Measurements from ENCODE around the gene SLC9A8. TPM values are rescaled to one million over a fixed set of nuclear protein-coding genes. Genes with fewer than 3 reads are reported as not detected.

SLC9A8 gene
- total and polyA plus RNA-seq, 5 experiments from 2014 or later: 4.7 to 29.3 (median 9.0) TPM

- Mint-ChIP-seq H3K4me3 (no peak overlapping the region), H3K4me1 (peaks cover 9 to 32% (median 14%) of the 10 kb centered on the region in 4 donors), H3K27ac (no peak overlapping the region), H3K27me3 (no peaks in the 10 kb centered on the region), H3K36me3 (no peaks in the 10 kb centered on the region), H3K9me3 (no peaks in the 10 kb centered on the region)
- ATAC-seq (no peak), DNase-seq (no peak)
- POLR2A ChIA-PET: no interaction called here
Observed at GRCh38 chr20:49808753-49809152, 3.9 kb upstream of the SLC9A8 start.

- no peaks in the 10 kb centered on the region for H3K9me3 Mint-ChIP-seq
- POLR2A ChIA-PET: interaction anchor here (0.6 to 0.7 kb wide), 4 partner anchors 75 to 344 kb away, joined by 3 to 6 read pairs (median 4); partner anchors contain the start of gene PEDS1
- H3K27ac Mint-ChIP-seq: peak overlapping the region in 2 of 10 donors; percentile 67 to 73
Observed at GRCh38 chr20:49809803-49810359, 2.7 kb upstream of the SLC9A8 start.

DNA sequence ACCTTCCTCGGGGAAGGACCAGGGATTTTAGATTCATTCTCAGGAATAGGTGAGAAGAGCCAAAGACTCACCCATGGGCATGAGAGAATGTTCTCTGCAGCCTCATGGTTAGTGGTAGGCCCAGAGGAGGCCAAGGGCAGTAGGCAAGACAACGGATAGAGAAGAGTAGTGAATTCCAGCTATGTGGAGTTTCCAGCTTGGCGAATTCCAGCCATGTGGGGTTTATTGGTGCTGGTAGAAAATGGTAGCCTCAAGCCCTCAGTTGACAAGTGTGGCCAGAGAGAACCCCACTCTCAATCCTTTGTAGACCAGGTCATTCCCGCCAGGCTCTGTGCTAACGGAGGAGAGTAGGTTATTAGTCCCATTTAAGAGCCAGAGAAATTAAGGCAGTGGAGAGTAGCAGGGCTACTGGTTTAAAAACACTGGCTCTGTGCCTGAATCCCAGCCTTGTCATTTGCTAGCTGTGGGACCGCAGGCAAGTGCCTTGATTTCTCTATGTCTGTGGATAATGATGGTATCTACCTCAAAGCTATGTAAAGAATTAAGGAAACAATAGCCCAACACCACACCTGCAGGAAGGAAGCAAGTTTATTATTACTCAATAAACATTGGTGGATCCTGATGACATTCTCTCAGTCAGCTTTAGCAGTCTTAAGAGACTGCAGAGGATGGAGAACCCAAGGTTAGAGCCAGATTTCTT is 2.0 kb upstream of the SLC9A8 start:
- Mint-ChIP-seq H3K9me3 (no peaks in the 10 kb centered on the region), H3K27ac (peak overlapping the region in 9 of 10 donors; percentile 20 to 98 (median 73)), H3K27me3 (no peaks in the 10 kb centered on the region), H3K4me3 (peak overlapping the region in 4 of 10 donors; percentile 5 to 57 (median 14)), H3K4me1 (peaks cover 17 to 44% (median 32%) of the 10 kb centered on the region in 4 donors), H3K36me3 (peaks cover 0 to 9% (median 2%) of the 10 kb centered on the region in 3 donors)
- DNase-seq: no peak
- POLR2A ChIA-PET: interaction anchor here (0.7 kb wide), 1 partner anchor 102 kb away, joined by 6 read pairs; no protein-coding TSS in a partner anchor
- no peak for ATAC-seq

More at GRCh38 chr20:49809803-49810359, 2.7 kb upstream of the SLC9A8 start:
- Mint-ChIP-seq H3K4me3 (peak overlapping the region in 1 of 10 donors; percentile 14), H3K36me3 (peaks cover 0 to 2% (median 0%) of the 10 kb centered on the region in 3 donors), H3K27me3 (no peaks in the 10 kb centered on the region), H3K4me1 (peaks cover 14 to 43% (median 26%) of the 10 kb centered on the region in 4 donors)
- no peak for ATAC-seq
- DNase-seq: no peak

GRCh38 chr20:49811825-49812506 is 662 bp upstream of the SLC9A8 start:
- no peak for ATAC-seq
- H3K9me3 Mint-ChIP-seq: no peaks in the 10 kb centered on the region
- DNase-seq: no peak
- H3K4me1 Mint-ChIP-seq: peaks cover 17 to 47% (median 32%) of the 10 kb centered on the region in 4 donors
- peaks cover 0 to 23% (median 6%) of the 10 kb centered on the region in 3 donors for H3K36me3 Mint-ChIP-seq
- peak overlapping the region; percentile 95 to 99 (median 97) for H3K27ac Mint-ChIP-seq
- peak overlapping the region; percentile 87 to 94 (median 90) for H3K4me3 Mint-ChIP-seq
- POLR2A ChIA-PET: interaction anchor here (0.5 to 2.0 kb wide), 6 partner anchors 12 to 1031 kb away, joined by 3 to 14 read pairs (median 6); partner anchors contain the start of genes B4GALT5, RNF114 and SPATA2
- no peaks in the 10 kb centered on the region for H3K27me3 Mint-ChIP-seq

GRCh38 chr20:49813305-49813974 is 812 bp downstream of the SLC9A8 start:
- ATAC-seq: no peak

DNA sequence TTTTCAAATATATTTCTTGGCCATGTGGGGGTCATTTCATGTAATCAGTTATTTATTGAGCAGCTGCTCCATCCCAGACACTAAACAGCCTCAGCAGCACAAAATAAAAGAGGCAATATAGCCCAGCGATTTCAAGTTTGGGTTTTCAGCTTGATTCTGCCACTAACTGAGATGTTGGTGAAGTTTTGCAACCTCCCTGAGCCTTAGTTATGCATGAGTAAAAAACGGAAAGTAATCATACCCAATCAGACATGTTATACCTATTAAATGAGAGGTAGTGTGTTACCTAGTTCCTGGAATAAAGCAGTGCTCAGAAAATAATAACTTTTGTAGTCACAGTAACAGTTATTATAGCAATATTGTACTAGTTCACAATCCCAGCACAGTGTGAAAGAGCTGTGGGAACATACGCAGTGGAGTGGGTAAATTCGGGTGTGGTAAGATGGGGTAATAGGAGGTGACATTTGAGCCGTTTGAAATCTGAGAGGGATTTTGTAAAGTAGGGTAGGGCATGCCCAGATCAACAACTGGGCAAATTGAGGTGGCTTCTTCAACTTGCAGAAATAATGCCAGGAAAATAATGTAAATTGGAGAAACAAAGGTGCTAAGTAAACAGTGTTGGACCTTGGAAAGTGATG is 1.5 kb downstream of the SLC9A8 start:
- Mint-ChIP-seq H3K27me3 (no peaks in the 10 kb centered on the region), H3K36me3 (peaks cover under 1 to 45% (median 12%) of the 10 kb centered on the region in 3 donors), H3K4me3 (peak overlapping the region; percentile 90 to 96 (median 94)), H3K9me3 (no peaks in the 10 kb centered on the region), H3K4me1 (peaks cover 17 to 50% (median 33%) of the 10 kb centered on the region in 4 donors), H3K27ac (peak overlapping the region; percentile 96 to 99 (median 98))
- POLR2A ChIA-PET: interaction anchor here (0.6 to 2.0 kb wide), 3 partner anchors 100 to 293 kb away, joined by 3 to 10 read pairs (median 3); partner anchors contain the start of genes B4GALT5 and RNF114
- no peak for ATAC-seq
- no peak for DNase-seq

More at GRCh38 chr20:49813305-49813974, 812 bp downstream of the SLC9A8 start:
- no peaks in the 10 kb centered on the region for H3K27me3 Mint-ChIP-seq
- peak overlapping the region; percentile 90 to 96 (median 94) for H3K4me3 Mint-ChIP-seq
- H3K4me1 Mint-ChIP-seq: peaks cover 17 to 47% (median 32%) of the 10 kb centered on the region in 4 donors
- no peak for DNase-seq
- POLR2A ChIA-PET: interaction anchor here (0.6 to 2.0 kb wide), 10 partner anchors 8 to 535 kb away, joined by 3 to 14 read pairs (median 4); partner anchors contain the start of genes B4GALT5, RNF114 and SPATA2
- H3K36me3 Mint-ChIP-seq: peaks cover 0 to 37% (median 6%) of the 10 kb centered on the region in 3 donors
- H3K9me3 Mint-ChIP-seq: no peaks in the 10 kb centered on the region
- H3K27ac Mint-ChIP-seq: peak overlapping the region; percentile 96 to 99 (median 98)

- no peak for DNase-seq
- no peak overlapping the region for H3K4me3 Mint-ChIP-seq
- peaks cover 0 to 2% (median 0%) of the 10 kb centered on the region in 9 donors for H3K9me3 Mint-ChIP-seq
- no peak overlapping the region for H3K27ac Mint-ChIP-seq
- ATAC-seq: no peak
- peaks cover 24 to 66% (median 50%) of the 10 kb centered on the region in 4 donors for H3K4me1 Mint-ChIP-seq
- POLR2A ChIA-PET: no interaction called here
- H3K27me3 Mint-ChIP-seq: no peaks in the 10 kb centered on the region
- peaks cover 12 to 70% (median 23%) of the 10 kb centered on the region in 3 donors for H3K36me3 Mint-ChIP-seq
Observed at GRCh38 chr20:49818816-49819215, 6.2 kb downstream of the SLC9A8 start.

GRCh38 chr20:49819702-49820101 is 7.1 kb downstream of the SLC9A8 start:
- POLR2A ChIA-PET: no interaction called here
- Mint-ChIP-seq H3K27me3 (no peaks in the 10 kb centered on the region), H3K36me3 (peaks cover 12 to 76% (median 23%) of the 10 kb centered on the region in 3 donors), H3K4me3 (no peak overlapping the region), H3K4me1 (peaks cover 24 to 65% (median 47%) of the 10 kb centered on the region in 4 donors), H3K27ac (peak overlapping the region in 2 of 10 donors; percentile 26 to 38), H3K9me3 (peaks cover 0 to 2% (median 0%) of the 10 kb centered on the region in 9 donors)
- ATAC-seq: no peak
- DNase-seq: no peak

DNA sequence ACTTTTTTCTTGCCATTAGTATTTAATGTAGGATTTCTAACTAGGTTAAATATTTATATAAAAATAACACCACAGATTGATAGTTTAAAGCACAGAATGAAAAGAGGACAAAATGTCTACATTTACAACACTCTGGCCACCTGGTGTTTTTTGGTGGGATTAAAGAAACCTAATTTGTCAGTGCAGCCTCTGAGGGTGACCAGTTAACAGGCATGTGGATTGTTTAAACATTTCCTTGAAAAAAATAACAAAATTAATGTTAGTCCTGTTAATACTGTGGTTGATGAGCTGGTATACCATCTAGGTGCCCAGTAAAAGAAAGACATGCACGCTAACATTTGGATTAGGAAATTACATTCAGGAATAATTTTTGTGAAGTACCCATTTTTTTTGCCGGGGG is 8.8 kb downstream of the SLC9A8 start:
- ATAC-seq (no peak), DNase-seq (no peak)
- H3K27ac Mint-ChIP-seq: peak overlapping the region in 8 of 10 donors; percentile 20 to 89 (median 64)
- peaks cover 0 to 2% (median 0%) of the 10 kb centered on the region in 9 donors for H3K9me3 Mint-ChIP-seq
- peaks cover 12 to 74% (median 22%) of the 10 kb centered on the region in 3 donors for H3K36me3 Mint-ChIP-seq
- peaks cover 20 to 62% (median 45%) of the 10 kb centered on the region in 4 donors for H3K4me1 Mint-ChIP-seq
- POLR2A ChIA-PET: interaction anchor here (1.0 kb wide), 1 partner anchor 8 kb away, joined by 4 read pairs; the partner anchor contains the start of gene SLC9A8
- peak overlapping the region in 6 of 10 donors; percentile 1 to 69 (median 45) for H3K4me3 Mint-ChIP-seq
- H3K27me3 Mint-ChIP-seq: no peaks in the 10 kb centered on the region

DNA sequence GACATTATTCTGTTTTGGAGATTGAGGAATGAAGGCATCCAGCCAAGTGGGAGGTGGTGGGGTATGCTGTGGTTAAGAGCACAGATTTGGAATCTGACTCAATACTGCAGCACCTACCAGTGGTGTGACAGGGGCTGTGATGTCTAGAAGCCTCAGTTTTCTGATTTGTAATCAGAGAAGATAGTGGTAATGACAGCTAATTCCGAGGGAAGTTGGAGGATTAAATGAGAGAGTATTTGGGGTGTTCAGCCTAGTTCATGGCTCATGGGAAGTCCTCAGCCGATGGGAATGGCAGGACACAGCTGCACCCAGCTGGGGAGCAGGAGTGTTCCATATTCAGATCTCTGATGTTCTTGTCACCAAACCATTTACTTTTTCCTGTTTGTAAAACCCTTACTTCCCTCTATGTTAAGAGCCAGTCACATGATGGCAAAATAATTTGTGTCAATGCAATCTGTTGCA is 9.3 kb downstream of the SLC9A8 start:
- DNase-seq: no peak
- H3K4me3 Mint-ChIP-seq: peak overlapping the region in 7 of 10 donors; percentile 1 to 69 (median 42)

More for the DNA sequence above, 9.3 kb downstream of the SLC9A8 start:
- peaks cover 12 to 72% (median 20%) of the 10 kb centered on the region in 3 donors for H3K36me3 Mint-ChIP-seq
- no peaks in the 10 kb centered on the region for H3K27me3 Mint-ChIP-seq
- peak overlapping the region in 9 of 10 donors; percentile 29 to 89 (median 63) for H3K27ac Mint-ChIP-seq
- POLR2A ChIA-PET: interaction anchor here (0.6 kb wide), 1 partner anchor 64 kb away, joined by 5 read pairs; no protein-coding TSS in a partner anchor
- H3K9me3 Mint-ChIP-seq: peaks cover 0 to 2% (median 0%) of the 10 kb centered on the region in 9 donors
- ATAC-seq: no peak
- H3K4me1 Mint-ChIP-seq: peaks cover 20 to 61% (median 45%) of the 10 kb centered on the region in 4 donors

Data from naive thymus-derived CD8-positive, alpha-beta T cell (primary cell).